HepG2 (cell line): Measurements from ENCODE around the gene FAM118A. TPM values are rescaled to one million over a fixed set of nuclear protein-coding genes. Genes with fewer than 3 reads are reported as not detected.

ENCODE experiments used
- ATM ChIP-seq: fragments of 450-650 bp; IDR thresholded peaks from 2 replicates; pipeline ENCODE4 v1.7.1; 2017; ENCODE audit warnings: mild to moderate bottlenecking, borderline replicate concordance
- BRD4 ChIP-seq: sonication (generic); formaldehyde crosslinking; IDR thresholded peaks from 2 replicates; pipeline ENCODE4 v1.4.0; 2020; ENCODE audit warnings: missing genetic modification reagents
- CHD2 ChIP-seq: IDR thresholded peaks from 2 replicates; pipeline ENCODE4 v1.6.1; 2011; ENCODE audit warnings: low read depth, low read length, improper control_type of control experiment
- FIP1L1 ChIP-seq: fragments of 200-400 bp; formaldehyde crosslinking; IDR thresholded peaks from 2 replicates; pipeline ENCODE4 v1.6.1; 2018; ENCODE audit warnings: low read depth, mild to moderate bottlenecking, low read length, moderate library complexity, borderline replicate concordance; ENCODE audit not compliant: insufficient read depth
- HOXA3 ChIP-seq: sonication (generic); formaldehyde crosslinking; IDR thresholded peaks from 2 replicates; pipeline ENCODE4 v1.5.0; 2020; ENCODE audit warnings: missing genetic modification reagents
- JUNB ChIP-seq: sonication (generic); formaldehyde crosslinking; IDR thresholded peaks from 2 replicates; pipeline ENCODE4 v1.8.0; 2022; ENCODE audit warnings: missing genetic modification reagents, mild to moderate bottlenecking, borderline replicate concordance
- LRRFIP1 ChIP-seq: sonication (generic); formaldehyde crosslinking; conservative IDR thresholded peaks from 2 replicates; pipeline ENCODE4 v1.4.0; 2020; ENCODE audit warnings: missing genetic modification reagents
- MIER2 ChIP-seq: IDR thresholded peaks from 2 replicates; pipeline ENCODE4 v1.6.1; 2016; ENCODE audit warnings: missing biosample characterization, missing genetic modification reagents
- NFYC ChIP-seq: IDR thresholded peaks from 2 replicates; pipeline ENCODE4 v1.6.1; 2016; ENCODE audit warnings: missing genetic modification reagents, missing compliant biosample characterization
- RNF219 ChIP-seq: sonication (generic); formaldehyde crosslinking; IDR thresholded peaks from 2 replicates; pipeline ENCODE4 v1.5.0; 2020; ENCODE audit warnings: mild to moderate bottlenecking, missing genetic modification reagents
- SOX6 ChIP-seq, 2 experiments: fragments of 450-650 bp in 1 of 2; sonication (generic) in 1 of 2; formaldehyde crosslinking in 1 of 2; IDR thresholded peaks; 2 replicates each; pipeline versions ENCODE4 v1.4.0 to v1.6.1; 2017 to 2020; ENCODE audit warnings: antibody characterized with exemption in 1 of 2, mild to moderate bottlenecking in 1 of 2, missing genetic modification reagents in 1 of 2
- ZBTB49 ChIP-seq: sonication (generic); formaldehyde crosslinking; IDR thresholded peaks from 2 replicates; pipeline ENCODE4 v1.4.0; 2020; ENCODE audit warnings: missing genetic modification reagents, borderline replicate concordance
- ZFAT ChIP-seq: sonication (generic); formaldehyde crosslinking; conservative IDR thresholded peaks from 2 replicates; pipeline ENCODE4 v1.8.1; 2023; ENCODE audit warnings: missing genetic modification reagents, inconsistent platforms
- ZNF333 ChIP-seq: sonication (generic); formaldehyde crosslinking; IDR thresholded peaks from 2 replicates; pipeline ENCODE4 v1.4.0; 2020; ENCODE audit warnings: mild to moderate bottlenecking, missing genetic modification reagents, borderline replicate concordance
- ZNF383 ChIP-seq: sonication (generic); formaldehyde crosslinking; IDR thresholded peaks from 2 replicates; pipeline ENCODE4 v1.4.0; 2020; ENCODE audit warnings: missing genetic modification reagents, mild to moderate bottlenecking, borderline replicate concordance
- ZNF557 ChIP-seq: sonication (generic); formaldehyde crosslinking; IDR thresholded peaks from 2 replicates; pipeline ENCODE4 v1.4.0; 2020; ENCODE audit warnings: missing genetic modification reagents
- ZNF616 ChIP-seq: sonication (generic); formaldehyde crosslinking; IDR thresholded peaks from 2 replicates; pipeline ENCODE4 v1.5.0; 2020; ENCODE audit warnings: low read depth, mild to moderate bottlenecking, missing genetic modification reagents
- ZNF713 ChIP-seq: sonication (generic); formaldehyde crosslinking; IDR thresholded peaks from 2 replicates; pipeline ENCODE4 v1.4.0; 2020; ENCODE audit warnings: mild to moderate bottlenecking, missing genetic modification reagents
- polyA plus RNA-seq, 8 experiments: library from polyadenylated mRNA; depleted of rRNA in 3 of 8; stranded (reverse) in 7 of 8; unstranded in 1 of 8; fragments of >200 nt; fragmentation: Illumina TruSeq in 4 of 8; extraction: Trizol in 4 of 8; gene quantifications; 2 replicates each; pipeline versions ENCODE4 v1.2.1 to v1.2.3, GENCODE V29; 2011 to 2016; ENCODE audit warnings: low read depth in 4 of 8, missing spikeins in 1 of 8, mixed read lengths in 1 of 8; ENCODE audit not compliant: insufficient read depth in 1 of 8
- total RNA-seq, 5 experiments: library from RNA; depleted of rRNA; stranded (reverse); fragments of >200 nt; fragmentation: Illumina TruSeq; extraction: Trizol; gene quantifications; 2 replicates each; pipeline ENCODE4 v1.2.3, GENCODE V29; 2016; ENCODE audit warnings: low read depth in 1 of 5
- TF ChIP-seq, protein P1 (sequence below): sonication (generic); formaldehyde crosslinking; IDR thresholded peaks from 2 replicates; pipeline ENCODE4 v1.5.0; 2020; ENCODE audit warnings: mild to moderate bottlenecking, missing genetic modification reagents, borderline replicate concordance
- TF ChIP-seq, protein P2 (sequence below): IDR thresholded peaks from 2 replicates; pipeline ENCODE4 v1.6.1; 2012; ENCODE audit warnings: inconsistent platforms

Gene FAM118A
- total and polyA plus RNA-seq, 2 of the 13 experiments (the other 11 are each of a cell fraction or from before 2014, with no cell fraction given) = 36.7 to 48.2 TPM

DNA sequence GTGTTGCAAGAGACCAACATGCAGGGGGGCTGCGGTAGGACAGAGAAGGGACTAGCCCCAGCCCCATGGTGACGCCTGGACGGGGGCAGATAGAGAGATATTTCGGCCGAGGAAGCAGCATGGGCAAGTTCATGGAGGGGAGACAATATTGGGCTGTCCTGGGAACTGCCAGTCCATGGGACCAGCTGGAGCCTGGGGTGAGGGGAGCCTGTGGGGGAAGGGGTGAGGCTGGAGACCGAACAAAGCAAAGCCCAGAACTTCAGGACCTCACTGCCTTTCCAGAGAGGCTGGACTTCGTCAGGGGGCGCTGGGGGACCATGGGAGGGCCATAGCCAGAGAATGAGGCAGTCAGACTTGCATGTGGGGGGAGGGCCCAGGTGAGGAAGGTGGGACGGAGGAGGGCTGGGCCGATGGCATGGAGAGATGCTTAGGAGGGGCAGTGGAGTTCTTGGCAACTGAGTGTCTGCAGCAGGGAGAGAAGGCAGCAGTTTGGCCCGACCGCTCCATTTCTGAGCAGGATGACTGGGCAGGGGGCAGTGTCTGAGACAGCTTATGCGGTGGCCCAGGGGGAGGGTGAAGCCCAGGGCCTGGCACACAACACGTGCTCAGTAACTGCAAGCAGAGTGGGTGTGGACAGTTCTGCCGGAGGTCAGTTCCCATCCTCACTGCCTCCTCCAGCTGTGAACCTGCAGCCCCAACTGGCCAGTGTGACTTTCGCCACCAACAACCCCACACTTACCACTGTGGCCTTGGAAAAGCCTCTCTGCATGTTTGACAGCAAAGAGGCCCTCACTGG lies 24.3 kb upstream of the FAM118A start (continued):
- TF ChIP-seq MIER2 (no peak), FIP1L1 (no peak), CHD2 (no peak), ZNF333 (CRISPR knock-in tag) (no peak), ZNF713 (CRISPR knock-in tag) (no peak), SOX6 (IDR thresholded peaks at IDR 0.05) (no peak), SOX6 (CRISPR knock-in tag; IDR thresholded peaks at IDR 0.05) (no peak), JUNB (CRISPR knock-in tag) (no peak), ZNF557 (no peak), ZNF616 (CRISPR knock-in tag) (no peak), ZFAT (no peak), ZNF383 (CRISPR knock-in tag) (no peak), LRRFIP1 (CRISPR knock-in tag) (no peak), ATM (no peak), HOXA3 (no peak), ZBTB49 (CRISPR knock-in tag) (no peak), RNF219 (CRISPR knock-in tag) (no peak), NFYC (CRISPR knock-in tag) (no peak), BRD4 (CRISPR knock-in tag) (no peak)
- TF ChIP-seq, protein P1, sequence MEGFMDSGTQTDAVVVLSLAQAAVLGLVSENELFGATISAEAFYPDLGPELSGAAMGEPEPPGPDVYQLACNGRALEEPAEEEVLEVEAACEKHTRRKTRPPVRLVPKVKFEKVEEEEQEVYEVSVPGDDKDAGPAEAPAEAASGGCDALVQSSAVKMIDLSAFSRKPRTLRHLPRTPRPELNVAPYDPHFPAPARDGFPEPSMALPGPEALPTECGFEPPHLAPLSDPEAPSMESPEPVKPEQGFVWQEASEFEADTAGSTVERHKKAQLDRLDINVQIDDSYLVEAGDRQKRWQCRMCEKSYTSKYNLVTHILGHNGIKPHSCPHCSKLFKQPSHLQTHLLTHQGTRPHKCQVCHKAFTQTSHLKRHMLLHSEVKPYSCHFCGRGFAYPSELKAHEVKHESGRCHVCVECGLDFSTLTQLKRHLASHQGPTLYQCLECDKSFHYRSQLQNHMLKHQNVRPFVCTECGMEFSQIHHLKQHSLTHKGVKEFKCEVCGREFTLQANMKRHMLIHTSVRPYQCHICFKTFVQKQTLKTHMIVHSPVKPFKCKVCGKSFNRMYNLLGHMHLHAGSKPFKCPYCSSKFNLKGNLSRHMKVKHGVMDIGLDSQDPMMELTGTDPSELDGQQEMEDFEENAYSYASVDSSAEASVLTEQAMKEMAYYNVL (CRISPR knock-in tag) = no peak
- TF ChIP-seq, protein P2, sequence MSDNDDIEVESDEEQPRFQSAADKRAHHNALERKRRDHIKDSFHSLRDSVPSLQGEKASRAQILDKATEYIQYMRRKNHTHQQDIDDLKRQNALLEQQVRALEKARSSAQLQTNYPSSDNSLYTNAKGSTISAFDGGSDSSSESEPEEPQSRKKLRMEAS = peak; percentile 85
